GM12864 (cell line): ENCODE data around the gene FICD.

Experiments
- DNase-seq: peaks from one replicate; pipeline ENCODE4 v3.0.0-alpha.2; 2011; ENCODE audit warnings: low read depth
- H3K4me3 ChIP-seq: 2 replicates; pipeline ENCODE4 v1.5.1; 2011; ENCODE audit warnings: mild to moderate bottlenecking, low read depth, low read length, control low read depth
- TF ChIP-seq, protein P1 (sequence below): IDR thresholded peaks from 2 replicates; pipeline ENCODE4 v1.5.1; 2011; ENCODE audit warnings: low read depth, mild to moderate bottlenecking, moderate library complexity, low read length, control low read depth, inconsistent platforms; ENCODE audit errors: missing control alignments

The FICD gene

DNA sequence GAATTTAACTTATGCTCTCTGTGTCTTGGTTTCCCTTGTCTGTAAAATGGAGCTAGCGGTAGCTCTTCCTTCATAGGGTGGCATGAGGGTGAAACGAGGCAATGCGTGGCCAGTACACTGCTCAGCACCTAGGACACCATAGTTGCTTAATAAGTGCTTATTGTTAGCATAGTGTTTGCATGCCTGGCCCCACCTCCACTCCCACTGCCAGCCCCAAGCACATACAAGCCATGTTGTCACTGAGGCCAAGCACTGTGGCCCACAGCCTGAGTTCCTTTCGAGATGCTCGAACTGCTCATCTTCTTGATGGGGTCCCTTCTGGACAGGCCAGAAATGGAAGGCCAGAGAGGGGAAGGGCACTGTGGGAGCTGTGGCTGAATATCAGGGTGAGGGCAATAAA, 839 bp downstream of the FICD start:
- TF ChIP-seq, protein P1, sequence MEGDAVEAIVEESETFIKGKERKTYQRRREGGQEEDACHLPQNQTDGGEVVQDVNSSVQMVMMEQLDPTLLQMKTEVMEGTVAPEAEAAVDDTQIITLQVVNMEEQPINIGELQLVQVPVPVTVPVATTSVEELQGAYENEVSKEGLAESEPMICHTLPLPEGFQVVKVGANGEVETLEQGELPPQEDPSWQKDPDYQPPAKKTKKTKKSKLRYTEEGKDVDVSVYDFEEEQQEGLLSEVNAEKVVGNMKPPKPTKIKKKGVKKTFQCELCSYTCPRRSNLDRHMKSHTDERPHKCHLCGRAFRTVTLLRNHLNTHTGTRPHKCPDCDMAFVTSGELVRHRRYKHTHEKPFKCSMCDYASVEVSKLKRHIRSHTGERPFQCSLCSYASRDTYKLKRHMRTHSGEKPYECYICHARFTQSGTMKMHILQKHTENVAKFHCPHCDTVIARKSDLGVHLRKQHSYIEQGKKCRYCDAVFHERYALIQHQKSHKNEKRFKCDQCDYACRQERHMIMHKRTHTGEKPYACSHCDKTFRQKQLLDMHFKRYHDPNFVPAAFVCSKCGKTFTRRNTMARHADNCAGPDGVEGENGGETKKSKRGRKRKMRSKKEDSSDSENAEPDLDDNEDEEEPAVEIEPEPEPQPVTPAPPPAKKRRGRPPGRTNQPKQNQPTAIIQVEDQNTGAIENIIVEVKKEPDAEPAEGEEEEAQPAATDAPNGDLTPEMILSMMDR: no peak
- H3K4me3 ChIP-seq: peak overlapping the region; percentile 70
- no peak for DNase-seq

DNA sequence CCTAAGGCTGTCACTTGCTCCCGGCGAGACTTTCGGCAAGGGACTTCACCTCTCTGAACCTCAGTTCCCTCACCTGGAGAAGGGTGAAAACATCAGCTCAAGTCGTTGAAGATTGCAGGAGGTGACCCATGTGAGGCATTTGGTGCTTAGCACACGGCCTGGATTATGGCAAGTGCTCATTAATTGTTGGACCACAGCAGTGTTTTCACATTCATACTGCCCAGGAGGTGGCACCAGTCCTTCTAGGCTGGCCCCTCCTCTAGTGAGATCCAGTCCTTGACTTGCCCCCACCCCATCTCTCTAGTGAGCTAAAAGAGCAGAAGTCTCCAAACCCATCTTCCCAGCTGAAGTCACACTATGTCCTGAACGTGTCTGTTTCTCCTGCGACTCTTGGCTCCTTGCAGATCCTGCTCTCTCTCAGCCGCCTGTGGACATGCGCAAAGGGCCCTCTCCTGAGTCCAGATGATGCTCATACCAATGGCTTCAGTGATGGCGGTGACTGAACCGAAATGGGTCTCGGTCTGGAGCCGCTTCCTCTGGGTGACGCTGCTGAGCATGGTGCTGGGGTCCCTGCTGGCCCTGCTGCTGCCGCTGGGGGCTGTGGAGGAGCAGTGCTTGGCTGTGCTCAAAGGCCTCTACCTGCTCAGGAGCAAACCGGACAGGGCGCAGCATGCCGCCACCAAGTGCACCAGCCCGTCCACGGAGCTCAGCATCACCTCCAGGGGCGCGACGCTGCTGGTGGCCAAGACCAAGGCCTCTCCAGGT, 1.6 kb downstream of the FICD start:
- TF ChIP-seq, protein P1: no peak
- H3K4me3 ChIP-seq: peak overlapping the region; percentile 70
- DNase-seq: no peak

DNA sequence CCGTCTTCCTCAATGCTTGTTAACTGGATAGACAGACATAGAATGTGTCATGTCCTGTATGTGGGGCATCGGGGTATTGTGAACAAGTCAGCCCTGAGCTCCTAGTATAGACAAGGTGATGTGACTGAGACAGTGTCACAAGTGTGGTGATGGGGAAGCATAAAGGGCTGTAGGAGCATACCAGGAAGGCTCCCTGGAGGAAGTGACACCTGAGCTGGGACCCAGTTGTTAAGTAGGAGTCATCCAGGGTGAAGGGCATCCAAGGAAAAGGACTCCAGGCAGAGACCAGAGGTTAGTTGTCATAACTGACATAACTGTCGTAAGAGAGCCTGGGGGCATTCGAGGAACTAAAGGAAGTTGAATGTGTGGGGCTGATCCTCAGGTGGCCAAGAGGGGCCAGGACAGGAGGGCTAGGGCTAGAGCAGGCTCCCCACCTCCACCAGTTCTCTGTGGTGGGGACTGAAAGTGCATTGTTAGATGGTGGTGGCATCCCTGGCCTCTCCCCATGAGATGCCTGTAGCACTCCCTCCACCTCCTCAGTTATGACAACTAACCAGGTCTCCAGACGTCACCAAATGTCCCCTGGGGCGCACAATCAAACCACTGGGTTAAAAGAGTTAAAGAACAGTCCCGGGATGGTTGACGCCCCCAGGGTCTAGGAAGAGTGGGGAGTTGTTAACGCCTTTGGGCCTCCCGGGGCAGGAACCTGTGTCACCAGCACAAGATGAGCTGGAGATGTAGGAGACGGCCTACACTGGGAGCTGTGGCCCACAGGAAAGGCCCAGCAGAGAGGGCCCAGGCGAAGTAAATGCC, 2.4 kb downstream of the FICD start:
- no peak for DNase-seq
- no peak overlapping the region for H3K4me3 ChIP-seq
- TF ChIP-seq, protein P1: no peak

DNA sequence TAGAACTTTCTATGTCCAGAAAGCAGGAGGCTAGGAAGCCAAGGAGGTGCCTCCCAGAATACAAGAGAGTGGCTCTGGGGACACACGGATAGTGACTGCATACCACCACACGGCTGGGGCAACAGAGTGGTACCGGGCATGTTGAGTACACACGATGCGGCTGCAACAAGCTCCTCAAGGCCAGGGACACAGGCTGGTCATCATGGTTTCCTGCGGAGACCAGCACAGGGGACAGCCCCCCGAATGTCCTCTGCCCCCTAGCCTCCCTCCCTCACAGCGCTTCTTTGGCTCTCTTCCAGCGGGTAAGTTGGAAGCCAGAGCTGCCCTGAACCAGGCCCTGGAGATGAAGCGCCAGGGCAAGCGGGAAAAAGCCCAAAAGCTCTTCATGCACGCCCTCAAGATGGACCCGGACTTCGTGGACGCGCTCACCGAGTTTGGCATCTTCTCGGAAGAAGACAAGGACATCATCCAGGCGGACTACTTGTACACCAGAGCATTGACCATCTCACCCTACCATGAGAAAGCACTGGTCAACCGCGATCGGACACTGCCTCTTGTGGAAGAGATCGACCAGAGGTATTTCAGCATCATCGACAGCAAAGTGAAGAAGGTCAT, 3.1 kb downstream of the FICD start:
- DNase-seq: no peak
- H3K4me3 ChIP-seq: no peak overlapping the region
- TF ChIP-seq, protein P1: no peak

DNA sequence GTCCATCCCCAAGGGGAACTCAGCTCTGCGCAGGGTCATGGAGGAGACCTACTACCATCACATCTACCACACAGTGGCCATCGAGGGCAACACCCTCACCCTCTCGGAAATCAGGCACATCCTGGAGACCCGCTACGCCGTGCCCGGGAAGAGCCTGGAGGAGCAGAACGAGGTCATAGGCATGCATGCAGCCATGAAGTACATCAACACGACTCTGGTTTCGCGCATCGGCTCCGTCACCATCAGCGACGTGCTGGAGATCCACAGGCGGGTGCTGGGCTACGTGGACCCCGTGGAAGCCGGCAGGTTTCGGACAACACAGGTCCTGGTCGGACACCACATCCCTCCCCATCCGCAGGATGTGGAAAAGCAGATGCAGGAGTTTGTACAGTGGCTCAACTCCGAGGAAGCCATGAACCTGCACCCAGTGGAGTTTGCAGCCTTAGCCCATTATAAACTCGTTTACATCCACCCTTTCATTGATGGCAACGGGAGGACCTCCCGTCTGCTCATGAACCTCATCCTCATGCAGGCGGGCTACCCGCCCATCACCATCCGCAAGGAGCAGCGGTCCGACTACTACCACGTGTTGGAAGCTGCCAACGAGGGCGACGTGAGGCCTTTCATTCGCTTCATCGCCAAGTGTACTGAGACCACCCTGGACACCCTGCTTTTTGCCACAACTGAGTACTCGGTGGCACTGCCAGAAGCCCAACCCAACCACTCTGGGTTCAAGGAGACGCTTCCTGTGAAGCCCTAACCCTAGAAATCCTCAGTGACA, 3.8 kb downstream of the FICD start:
- TF ChIP-seq, protein P1: no peak
- DNase-seq: no peak
- H3K4me3 ChIP-seq: no peak overlapping the region

DNA sequence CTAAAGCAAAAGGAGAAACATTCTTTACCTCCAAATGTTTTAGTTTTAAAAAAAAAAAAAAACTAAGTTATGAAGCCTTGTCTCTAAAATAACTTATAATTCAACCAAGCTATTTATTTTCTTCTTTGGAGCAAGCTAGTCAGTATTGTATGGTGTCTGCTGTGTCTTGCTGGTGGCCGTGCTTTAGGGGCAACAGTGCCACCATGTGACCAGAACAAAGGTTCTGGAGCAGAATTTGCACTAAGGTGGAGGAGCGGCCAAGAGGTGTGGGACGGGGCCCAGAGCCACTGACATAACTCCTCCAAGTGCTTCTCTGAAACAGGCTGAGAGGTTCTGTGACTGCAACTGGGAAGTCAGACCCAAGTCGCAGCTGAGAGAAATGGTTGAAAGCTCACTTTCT, 4.5 kb downstream of the FICD start:
- H3K4me3 ChIP-seq: no peak overlapping the region
- no peak for DNase-seq
- TF ChIP-seq, protein P1: peak; percentile 28
